PC-9 (cell line): ENCODE measurements around the gene RIMBP2. TPM values are rescaled to one million over a fixed set of nuclear protein-coding genes. Genes with fewer than 3 reads are reported as not detected.

ENCODE experiments used
- BruUV-seq: library from RNA; stranded (reverse); fragments of 400-500 nt; replicated peaks from 2 replicates; lab custom pipeline; 2021; lab: Mats Ljungman, UMichigan
- CTCF ChIA-PET: fragments of 300-600 bp; sonication (Branson Sonifier 250); formaldehyde crosslinking; loops from one replicate; lab custom pipeline; 2022; ENCODE audit warnings: antibody characterized with exemption; lab: Charles Lee
- POLR2A ChIA-PET: fragments of 300-600 bp; sonication (Branson Sonifier 250); formaldehyde crosslinking; loops from one replicate; lab custom pipeline; 2022; ENCODE audit warnings: antibody characterized with exemption; ENCODE audit not compliant: unreplicated experiment; lab: Charles Lee
- DNase-seq, 2 experiments: peaks; one replicate each; pipeline versions ENCODE4 v3.0.0 to v3.0.0-alpha.2; 2015 to 2022; ENCODE audit warnings: mixed read lengths in 1 of 2
- H2AFZ ChIP-seq: fragments of 200-600 bp; sonication (generic); 2 replicates; pipeline ENCODE4 v1.8.1; 2017; ENCODE audit warnings: antibody characterized with exemption
- H3F3A ChIP-seq: fragments of 200-600 bp; sonication (generic); 2 replicates; pipeline ENCODE4 v1.8.1; 2017; ENCODE audit warnings: antibody characterized with exemption, mild to moderate bottlenecking, low read depth; ENCODE audit not compliant: insufficient read depth
- H3K27ac ChIP-seq: fragments of 200-600 bp; sonication (generic); 2 replicates; pipeline ENCODE4 v1.6.1; 2016; ENCODE audit warnings: mixed run types
- H3K27me3 ChIP-seq: fragments of 200-600 bp; sonication (generic); 2 replicates; pipeline ENCODE4 v1.6.1; 2016; ENCODE audit warnings: low read depth, mixed run types; ENCODE audit not compliant: insufficient read depth
- H3K36me3 ChIP-seq: fragments of 200-600 bp; sonication (generic); 2 replicates; pipeline ENCODE4 v1.6.1; 2016; ENCODE audit warnings: low read depth, mixed run types
- H3K4me1 ChIP-seq: fragments of 200-600 bp; sonication (generic); replicated peaks from 2 replicates; pipeline ENCODE4 v1.6.1; 2016; ENCODE audit warnings: mixed run types; ENCODE audit not compliant: insufficient read depth
- H3K4me2 ChIP-seq: fragments of 200-600 bp; sonication (generic); 2 replicates; pipeline ENCODE4 v1.6.1; 2017; ENCODE audit warnings: mixed run types
- H3K4me3 ChIP-seq: fragments of 200-600 bp; sonication (generic); 2 replicates; pipeline ENCODE4 v1.6.1; 2016; ENCODE audit warnings: mixed run types
- H3K79me2 ChIP-seq: fragments of 200-600 bp; sonication (generic); 2 replicates; pipeline ENCODE4 v1.6.1; 2017; ENCODE audit warnings: low read depth, mixed run types
- H3K9me2 ChIP-seq: fragments of 200-600 bp; sonication (generic); 2 replicates; pipeline ENCODE4 v1.8.1; 2017; ENCODE audit warnings: mild to moderate bottlenecking; ENCODE audit not compliant: insufficient read depth
- H3K9me3 ChIP-seq: fragments of 200-600 bp; sonication (generic); 2 replicates; pipeline ENCODE4 v1.8.1; 2016; ENCODE audit warnings: low read depth; ENCODE audit not compliant: insufficient read depth
- H4K20me1 ChIP-seq: fragments of 200-600 bp; sonication (generic); 2 replicates; pipeline ENCODE4 v1.8.1; 2017; ENCODE audit not compliant: insufficient read depth
- EZH2 ChIP-seq: fragments of 200-600 bp; sonication (generic); IDR thresholded peaks from 2 replicates; pipeline ENCODE4 v1.8.0; 2017; ENCODE audit warnings: antibody characterized with exemption, low read depth
- intact Hi-C: fragments of 100-400 bp; cut with micrococcal nuclease; formaldehyde crosslinking; loops from one replicate; pipeline ENCODE4 v1.10.0; 2022; ENCODE audit not compliant: unreplicated experiment
- total RNA-seq: library from RNA; stranded (reverse); gene quantifications from 2 replicates; pipeline ENCODE4 v1.2.3, GENCODE V29; 2021
- TF ChIP-seq, protein P1 (sequence below): fragments of 200-600 bp; sonication (generic); conservative IDR thresholded peaks from 2 replicates; pipeline ENCODE4 v1.6.1; 2017; ENCODE audit warnings: mixed run types, antibody characterized with exemption, mild to moderate bottlenecking, moderate library complexity

Gene RIMBP2
- total RNA-seq, 1 experiment from 2014 or later, result not detected

DNA sequence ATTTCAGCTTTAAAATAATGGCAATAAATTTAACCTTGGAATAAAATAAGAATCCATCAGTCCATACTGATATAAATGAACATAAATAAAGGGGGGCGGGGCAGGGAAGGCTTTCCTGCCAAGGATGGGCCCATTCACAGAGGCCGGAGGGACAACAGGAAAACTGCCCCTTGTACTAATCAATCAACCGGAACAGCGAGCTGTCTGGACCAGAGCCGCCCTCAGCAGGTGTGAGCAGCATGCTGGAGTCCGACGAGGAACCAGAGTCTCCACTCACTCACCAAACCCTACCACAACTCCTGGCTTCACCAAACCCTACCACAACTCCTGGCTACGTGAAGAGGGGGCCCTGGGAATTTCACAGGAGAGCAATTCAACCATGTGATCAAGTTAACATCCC lies 51.3 kb downstream of the RIMBP2 start:
- intact Hi-C loops, result no loop called here
- no peaks in the 10 kb centered on the region for H3K36me3 ChIP-seq
- peaks cover 31% of the 10 kb centered on the region for H3K27me3 ChIP-seq
- no peak overlapping the region for H3K4me3 ChIP-seq
- H3K4me2 ChIP-seq, result no peak overlapping the region
- H3F3A ChIP-seq, result no peaks in the 10 kb centered on the region
- no peaks in the 10 kb centered on the region for H3K9me3 ChIP-seq
- H3K27ac ChIP-seq, result no peak overlapping the region
- BruUV-seq, result no TSS peak
- H3K79me2 ChIP-seq, result no peaks in the 10 kb centered on the region
- no peaks in the 10 kb centered on the region for H3K4me1 ChIP-seq
- no peak for DNase-seq
- no peak overlapping the region for H2AFZ ChIP-seq
- CTCF ChIA-PET, result no interaction called here
- no peaks in the 10 kb centered on the region for H4K20me1 ChIP-seq
- POLR2A ChIA-PET, result no interaction called here
- no peaks in the 10 kb centered on the region for H3K9me2 ChIP-seq
- TF ChIP-seq, protein P1, sequence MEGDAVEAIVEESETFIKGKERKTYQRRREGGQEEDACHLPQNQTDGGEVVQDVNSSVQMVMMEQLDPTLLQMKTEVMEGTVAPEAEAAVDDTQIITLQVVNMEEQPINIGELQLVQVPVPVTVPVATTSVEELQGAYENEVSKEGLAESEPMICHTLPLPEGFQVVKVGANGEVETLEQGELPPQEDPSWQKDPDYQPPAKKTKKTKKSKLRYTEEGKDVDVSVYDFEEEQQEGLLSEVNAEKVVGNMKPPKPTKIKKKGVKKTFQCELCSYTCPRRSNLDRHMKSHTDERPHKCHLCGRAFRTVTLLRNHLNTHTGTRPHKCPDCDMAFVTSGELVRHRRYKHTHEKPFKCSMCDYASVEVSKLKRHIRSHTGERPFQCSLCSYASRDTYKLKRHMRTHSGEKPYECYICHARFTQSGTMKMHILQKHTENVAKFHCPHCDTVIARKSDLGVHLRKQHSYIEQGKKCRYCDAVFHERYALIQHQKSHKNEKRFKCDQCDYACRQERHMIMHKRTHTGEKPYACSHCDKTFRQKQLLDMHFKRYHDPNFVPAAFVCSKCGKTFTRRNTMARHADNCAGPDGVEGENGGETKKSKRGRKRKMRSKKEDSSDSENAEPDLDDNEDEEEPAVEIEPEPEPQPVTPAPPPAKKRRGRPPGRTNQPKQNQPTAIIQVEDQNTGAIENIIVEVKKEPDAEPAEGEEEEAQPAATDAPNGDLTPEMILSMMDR, result no peak
- TF ChIP-seq EZH2, result no peak

DNA sequence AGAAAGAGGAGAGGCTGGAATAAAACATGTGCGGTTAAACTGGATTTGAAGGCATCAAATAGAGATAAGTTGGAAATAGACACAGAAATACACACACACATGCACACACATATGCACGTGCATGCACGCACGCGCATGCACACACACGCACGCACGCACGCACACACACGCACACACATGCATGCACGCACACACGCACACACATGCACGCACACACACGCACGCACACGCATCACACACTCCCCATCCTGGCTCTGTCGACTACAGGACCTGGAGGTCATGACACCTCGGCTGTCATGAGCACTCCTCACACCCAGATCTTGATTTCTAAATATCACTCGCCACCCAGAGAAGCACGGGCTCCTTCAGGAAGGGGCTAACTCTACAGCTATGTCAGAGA lies 51.8 kb downstream of the RIMBP2 start:
- no peaks in the 10 kb centered on the region for H3K36me3 ChIP-seq
- TF ChIP-seq EZH2, result no peak
- TF ChIP-seq, protein P1, result no peak
- no peaks in the 10 kb centered on the region for H3F3A ChIP-seq
- H3K4me3 ChIP-seq, result no peak overlapping the region
- no peaks in the 10 kb centered on the region for H3K79me2 ChIP-seq
- no peaks in the 10 kb centered on the region for H4K20me1 ChIP-seq
- no peak for DNase-seq
- intact Hi-C loops, result no loop called here
- H3K27me3 ChIP-seq, result peaks cover 26% of the 10 kb centered on the region
- no peaks in the 10 kb centered on the region for H3K9me2 ChIP-seq
- ChIA-PET CTCF (no interaction called here), POLR2A (no interaction called here)
- H3K4me1 ChIP-seq, result no peaks in the 10 kb centered on the region
- no TSS peak for BruUV-seq
- H3K4me2 ChIP-seq, result no peak overlapping the region
- no peaks in the 10 kb centered on the region for H3K9me3 ChIP-seq
- no peak overlapping the region for H3K27ac ChIP-seq
- H2AFZ ChIP-seq, result no peak overlapping the region

DNA sequence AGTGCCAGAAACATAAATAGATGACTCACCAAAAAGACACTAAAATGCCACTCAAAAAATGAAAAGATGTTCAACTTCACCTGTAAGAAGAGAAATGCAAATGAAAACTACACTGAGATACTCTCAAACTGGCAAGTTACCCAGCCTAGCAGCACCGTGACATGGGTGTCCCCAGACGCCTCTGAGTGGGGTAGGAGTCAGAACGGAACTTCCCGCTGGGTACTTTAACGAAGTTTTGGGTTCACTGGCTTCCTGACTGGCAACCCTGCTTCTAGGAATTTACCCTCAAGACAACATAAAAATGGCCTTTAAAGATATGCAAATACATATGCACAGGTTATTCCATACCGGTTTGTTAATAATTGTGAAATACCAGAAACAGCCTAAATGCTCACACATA lies 52.6 kb downstream of the RIMBP2 start:
- H3K4me1 ChIP-seq, result no peaks in the 10 kb centered on the region
- H3K9me2 ChIP-seq, result no peaks in the 10 kb centered on the region
- H3K9me3 ChIP-seq, result no peaks in the 10 kb centered on the region
- BruUV-seq, result no TSS peak
- intact Hi-C loops, result no loop called here
- no peak overlapping the region for H3K4me2 ChIP-seq
- no peaks in the 10 kb centered on the region for H3K79me2 ChIP-seq
- H3K4me3 ChIP-seq, result no peak overlapping the region
- ChIA-PET CTCF (no interaction called here), POLR2A (no interaction called here)
- no peaks in the 10 kb centered on the region for H4K20me1 ChIP-seq
- H3K36me3 ChIP-seq, result no peaks in the 10 kb centered on the region
- no peaks in the 10 kb centered on the region for H3F3A ChIP-seq
- H2AFZ ChIP-seq, result no peak overlapping the region
- H3K27me3 ChIP-seq, result peaks cover 25% of the 10 kb centered on the region
- no peak overlapping the region for H3K27ac ChIP-seq
- no peak for DNase-seq
- TF ChIP-seq, protein P1, result no peak
- no peak for TF ChIP-seq EZH2
